SU-DHL-6 (cell line): ENCODE measurements around the gene SUGCT.

ENCODE experiments used
- H2AFZ ChIP-seq: fragments of 200-600 bp; sonication (generic); 2 replicates; pipeline ENCODE4 v1.6.1; 2014; ENCODE audit warnings: low read depth, mild to moderate bottlenecking, moderate library complexity, mixed read lengths, antibody characterized with exemption, low read length; ENCODE audit not compliant: severe bottlenecking
- H3F3A ChIP-seq: fragments of 200-600 bp; shearing (Covaris generic); 2 replicates; pipeline ENCODE4 v1.6.0; 2016; ENCODE audit warnings: antibody characterized with exemption, mild to moderate bottlenecking; ENCODE audit not compliant: insufficient read depth
- H3K27ac ChIP-seq: fragments of 200-600 bp; sonication (generic); 2 replicates; pipeline ENCODE4 v1.5.1; 2016; ENCODE audit warnings: low read depth, mild to moderate bottlenecking, low read length, moderate library complexity, mixed read lengths
- H3K27me3 ChIP-seq: fragments of 200-600 bp; sonication (generic), shearing (Covaris generic); 2 replicates; pipeline ENCODE4 v1.6.0; 2014; ENCODE audit warnings: mild to moderate bottlenecking, low read length
- H3K36me3 ChIP-seq: fragments of 200-600 bp; sonication (generic); 2 replicates; pipeline ENCODE4 v1.6.1; 2014; ENCODE audit warnings: mild to moderate bottlenecking, low read length, mixed read lengths
- H3K4me2 ChIP-seq: fragments of 300-600, 200-600 bp; shearing (Covaris generic), sonication (generic); 2 replicates; pipeline ENCODE4 v1.6.0; 2014; ENCODE audit warnings: low read length, low read depth, mild to moderate bottlenecking; ENCODE audit not compliant: poor library complexity, severe bottlenecking
- H3K4me3 ChIP-seq: fragments of 200-600 bp; sonication (generic); 2 replicates; pipeline ENCODE4 v1.5.1; 2014; ENCODE audit warnings: antibody characterized with exemption, low read length, mild to moderate bottlenecking, mixed read lengths; ENCODE audit not compliant: insufficient read depth, poor library complexity, severe bottlenecking
- H3K79me2 ChIP-seq: fragments of 200-600 bp; sonication (generic); 2 replicates; pipeline ENCODE4 v1.6.1; 2014; ENCODE audit warnings: mild to moderate bottlenecking, low read length, moderate library complexity; ENCODE audit not compliant: insufficient read depth
- H3K9ac ChIP-seq: fragments of 200-600 bp; sonication (generic); 2 replicates; pipeline ENCODE4 v1.7.0; 2014; ENCODE audit warnings: mild to moderate bottlenecking, low read length
- H3K9me2 ChIP-seq: fragments of 200-600 bp; sonication (generic); replicated peaks from 2 replicates; pipeline ENCODE4 v1.6.1; 2014; ENCODE audit warnings: low read length; ENCODE audit not compliant: insufficient read depth
- H3K9me3 ChIP-seq: fragments of 200-600 bp; sonication (generic); 2 replicates; pipeline ENCODE4 v1.6.1; 2014; ENCODE audit warnings: low read length, mixed read lengths; ENCODE audit not compliant: insufficient read depth
- H4K20me1 ChIP-seq: fragments of 200-600 bp; sonication (generic); 2 replicates; pipeline ENCODE4 v1.6.1; 2014; ENCODE audit warnings: low read depth, mild to moderate bottlenecking, antibody characterized with exemption, low read length, moderate library complexity, mixed read lengths
- EZH2phosphoT487 ChIP-seq: fragments of 200-600 bp; sonication (generic), shearing (Covaris generic); conservative IDR thresholded peaks from 2 replicates; pipeline ENCODE4 v1.6.1; 2018; ENCODE audit warnings: mild to moderate bottlenecking, antibody characterized with exemption, low read length, moderate library complexity, mixed read lengths
- TF ChIP-seq, protein P1 (sequence below): fragments of 200-600 bp; sonication (generic); IDR thresholded peaks from one replicate; pipeline ENCODE4 v1.5.1; 2017; ENCODE audit warnings: antibody characterized with exemption, mild to moderate bottlenecking, low read length, moderate library complexity; ENCODE audit not compliant: insufficient read depth, poor library complexity, severe bottlenecking

SUGCT gene

DNA sequence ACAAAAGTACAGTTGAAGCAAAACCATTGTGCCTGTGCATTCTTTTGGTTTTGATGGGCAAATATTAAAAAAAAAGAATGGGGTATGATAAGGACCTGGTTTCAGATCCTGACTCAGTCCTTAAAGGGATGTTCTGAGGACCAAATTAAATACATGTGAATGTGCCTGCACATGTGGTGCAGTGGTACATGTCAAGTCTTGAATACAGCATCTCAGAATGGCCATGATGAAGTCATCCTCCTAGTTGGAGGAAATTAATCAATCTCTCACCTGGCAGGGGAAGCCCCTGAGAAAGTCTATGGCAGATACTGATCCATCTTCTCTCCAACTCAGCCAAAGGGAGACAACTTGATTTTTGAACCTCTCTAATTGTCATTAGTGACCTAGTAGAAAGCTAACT, 207.0 kb downstream of the SUGCT start:
- no peak overlapping the region for H3K27ac ChIP-seq
- H3K4me2 ChIP-seq = no peak overlapping the region
- H3K9me2 ChIP-seq = no peaks in the 10 kb centered on the region
- no peaks in the 10 kb centered on the region for H3K27me3 ChIP-seq
- no peak overlapping the region for H2AFZ ChIP-seq
- H3K36me3 ChIP-seq = no peaks in the 10 kb centered on the region
- H3K9ac ChIP-seq = no peak overlapping the region
- H3K4me3 ChIP-seq = no peak overlapping the region
- no peaks in the 10 kb centered on the region for H4K20me1 ChIP-seq
- TF ChIP-seq, protein P1, sequence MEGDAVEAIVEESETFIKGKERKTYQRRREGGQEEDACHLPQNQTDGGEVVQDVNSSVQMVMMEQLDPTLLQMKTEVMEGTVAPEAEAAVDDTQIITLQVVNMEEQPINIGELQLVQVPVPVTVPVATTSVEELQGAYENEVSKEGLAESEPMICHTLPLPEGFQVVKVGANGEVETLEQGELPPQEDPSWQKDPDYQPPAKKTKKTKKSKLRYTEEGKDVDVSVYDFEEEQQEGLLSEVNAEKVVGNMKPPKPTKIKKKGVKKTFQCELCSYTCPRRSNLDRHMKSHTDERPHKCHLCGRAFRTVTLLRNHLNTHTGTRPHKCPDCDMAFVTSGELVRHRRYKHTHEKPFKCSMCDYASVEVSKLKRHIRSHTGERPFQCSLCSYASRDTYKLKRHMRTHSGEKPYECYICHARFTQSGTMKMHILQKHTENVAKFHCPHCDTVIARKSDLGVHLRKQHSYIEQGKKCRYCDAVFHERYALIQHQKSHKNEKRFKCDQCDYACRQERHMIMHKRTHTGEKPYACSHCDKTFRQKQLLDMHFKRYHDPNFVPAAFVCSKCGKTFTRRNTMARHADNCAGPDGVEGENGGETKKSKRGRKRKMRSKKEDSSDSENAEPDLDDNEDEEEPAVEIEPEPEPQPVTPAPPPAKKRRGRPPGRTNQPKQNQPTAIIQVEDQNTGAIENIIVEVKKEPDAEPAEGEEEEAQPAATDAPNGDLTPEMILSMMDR = no peak
- no peak for TF ChIP-seq EZH2phosphoT487
- H3F3A ChIP-seq = no peaks in the 10 kb centered on the region
- no peaks in the 10 kb centered on the region for H3K9me3 ChIP-seq
- no peaks in the 10 kb centered on the region for H3K79me2 ChIP-seq

DNA sequence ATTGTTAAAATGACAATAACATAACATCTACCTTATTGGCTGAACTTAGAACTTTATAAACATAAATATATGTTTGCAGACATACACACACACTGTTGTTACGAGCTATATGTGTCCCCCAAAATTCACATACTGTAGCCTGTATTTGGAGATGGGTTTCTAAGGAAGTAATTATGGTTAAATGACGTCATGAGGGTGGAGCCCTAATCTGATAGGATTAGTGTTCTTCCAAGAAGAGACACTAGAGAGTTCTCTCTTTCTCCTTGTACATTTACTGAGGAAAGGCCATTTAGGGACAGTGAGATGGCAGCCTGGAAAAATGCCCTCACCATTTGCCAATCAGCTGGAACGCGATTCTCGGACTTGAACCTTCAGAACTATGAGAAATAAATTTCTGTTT, 211.7 kb downstream of the SUGCT start:
- Histone ChIP-seq H3K36me3 (no peaks in the 10 kb centered on the region), H3K4me3 (no peak overlapping the region), H3K27ac (no peak overlapping the region), H3K79me2 (no peaks in the 10 kb centered on the region), H3K9ac (no peak overlapping the region), H3K9me3 (no peaks in the 10 kb centered on the region), H3K9me2 (no peaks in the 10 kb centered on the region), H3K27me3 (no peaks in the 10 kb centered on the region), H3K4me2 (no peak overlapping the region), H4K20me1 (no peaks in the 10 kb centered on the region), H3F3A (no peaks in the 10 kb centered on the region), H2AFZ (no peak overlapping the region)
- no peak for TF ChIP-seq EZH2phosphoT487
- TF ChIP-seq, protein P1 = no peak

DNA sequence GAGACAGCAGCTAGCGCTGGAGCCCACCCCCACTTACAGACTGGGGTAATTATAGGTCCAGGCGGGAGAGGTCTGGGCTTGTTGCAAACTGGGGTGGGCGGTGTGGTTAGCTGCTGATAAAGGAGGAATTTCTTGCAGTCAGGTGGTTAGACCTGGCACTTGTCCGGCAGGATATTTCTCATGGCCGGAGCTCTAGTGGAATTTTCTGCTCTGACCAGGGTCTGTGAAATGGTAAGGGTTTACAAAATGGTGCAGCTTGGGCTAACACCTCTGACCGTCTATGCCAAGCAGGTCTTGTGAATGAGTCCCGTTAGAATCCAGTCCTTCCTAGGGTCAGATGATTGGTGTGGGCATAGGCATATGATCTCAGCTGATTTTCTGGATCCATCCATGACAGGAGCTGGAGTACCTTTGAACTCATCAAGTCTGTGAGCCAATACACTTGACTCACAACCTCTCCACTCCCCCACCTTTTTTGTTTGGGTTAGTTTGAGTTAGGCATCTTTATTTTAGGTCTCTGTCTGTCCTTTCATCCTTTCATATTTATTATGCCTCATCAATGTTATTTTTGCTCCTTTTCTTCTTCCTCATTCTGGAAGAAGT, 213.4 kb downstream of the SUGCT start:
- Histone ChIP-seq H3K4me3 (no peak overlapping the region), H4K20me1 (no peaks in the 10 kb centered on the region), H3F3A (no peaks in the 10 kb centered on the region), H3K9me2 (no peaks in the 10 kb centered on the region), H3K36me3 (no peaks in the 10 kb centered on the region), H3K9ac (no peak overlapping the region), H3K4me2 (no peak overlapping the region), H3K27ac (no peak overlapping the region), H3K27me3 (no peaks in the 10 kb centered on the region), H3K79me2 (no peaks in the 10 kb centered on the region), H3K9me3 (no peaks in the 10 kb centered on the region), H2AFZ (no peak overlapping the region)
- TF ChIP-seq EZH2phosphoT487 = no peak
- TF ChIP-seq, protein P1 = no peak
